Activated naive CD4-positive, alpha-beta T cell treated with anti-CD3 and anti-CD28 coated beads for 36 hours (primary cell): ENCODE results near the gene NT5C3B. TPM values are rescaled to one million over a fixed set of nuclear protein-coding genes. Genes with fewer than 3 reads are reported as not detected.

ENCODE experiments used
- CTCF ChIA-PET: fragments of 350-600 bp; sonication (Branson Sonifier 250); formaldehyde crosslinking; loops from one replicate; lab custom pipeline; 2021; ENCODE audit warnings: antibody characterized with exemption; lab: Charles Lee
- DNase-seq: peaks from one replicate; pipeline ENCODE4 v3.0.0-alpha.2; 2020
- H3K27ac Mint-ChIP-seq: one replicate; pipeline ENCODE4 v1.8.0; 2021; ENCODE audit warnings: mild to moderate bottlenecking, mixed read lengths
- H3K27me3 Mint-ChIP-seq: one replicate; pipeline ENCODE4 v1.8.0; 2021; ENCODE audit warnings: low read depth, mixed read lengths
- H3K36me3 Mint-ChIP-seq: one replicate; pipeline ENCODE4 v1.8.0; 2021; ENCODE audit warnings: low read depth, mixed read lengths
- H3K4me1 Mint-ChIP-seq: one replicate; pipeline ENCODE4 v1.8.0; 2021; ENCODE audit warnings: low read depth, mixed read lengths
- H3K4me3 Mint-ChIP-seq: one replicate; pipeline ENCODE4 v1.8.0; 2021; ENCODE audit warnings: mild to moderate bottlenecking, moderate library complexity, mixed read lengths
- H3K9me3 Mint-ChIP-seq: one replicate; pipeline ENCODE4 v1.8.0; 2021; ENCODE audit warnings: mixed read lengths
- intact Hi-C: fragments of 100-400 bp; cut with micrococcal nuclease; formaldehyde crosslinking; loops from one replicate; pipeline ENCODE4 v1.15.1; 2023
- total RNA-seq, 2 experiments: library from RNA; stranded (reverse); gene quantifications; one replicate each; pipeline ENCODE4 v1.2.3, GENCODE V29; 2021

Gene NT5C3B
- total RNA-seq, 2 experiments from 2014 or later = 25.9 to 28.1 TPM

GRCh38 chr17:41816637-41817320, 19.3 kb downstream of the NT5C3B start:
- Mint-ChIP-seq H3K4me3 (no peak overlapping the region), H3K9me3 (no peaks in the 10 kb centered on the region), H3K27ac (no peak overlapping the region), H3K4me1 (peaks cover 8% of the 10 kb centered on the region), H3K27me3 (peaks cover 10% of the 10 kb centered on the region), H3K36me3 (no peaks in the 10 kb centered on the region)
- no peak for DNase-seq
- intact Hi-C loops = no loop called here
- CTCF ChIA-PET = no interaction called here

- no peak for DNase-seq
- peaks cover 18% of the 10 kb centered on the region for H3K4me1 Mint-ChIP-seq
- H3K36me3 Mint-ChIP-seq = no peaks in the 10 kb centered on the region
- peaks cover 10% of the 10 kb centered on the region for H3K27me3 Mint-ChIP-seq
- no peaks in the 10 kb centered on the region for H3K9me3 Mint-ChIP-seq
- intact Hi-C loops = loop anchor here (5.0 kb wide), 1 partner anchor 127 kb away; the partner anchor contains the start of gene EIF1
- CTCF ChIA-PET = interaction anchor here (0.7 to 1.1 kb wide), 3 partner anchors 12 to 30 kb away, joined by 3 to 4 read pairs (median 3); no protein-coding TSS in a partner anchor
- no peak overlapping the region for H3K27ac Mint-ChIP-seq
- no peak overlapping the region for H3K4me3 Mint-ChIP-seq
Observed at GRCh38 chr17:41814195-41814594, 21.8 kb downstream of the NT5C3B start.

GRCh38 chr17:41813699-41814124, 22.3 kb downstream of the NT5C3B start:
- intact Hi-C loops = loop anchor here (5.0 kb wide), 1 partner anchor 126 kb away; the partner anchor contains the start of gene EIF1
- Mint-ChIP-seq H3K36me3 (no peaks in the 10 kb centered on the region), H3K27me3 (peaks cover 10% of the 10 kb centered on the region), H3K4me1 (peaks cover 18% of the 10 kb centered on the region), H3K4me3 (no peak overlapping the region), H3K9me3 (no peaks in the 10 kb centered on the region), H3K27ac (no peak overlapping the region)
- CTCF ChIA-PET = interaction anchor here (1.1 kb wide), 1 partner anchor 12 kb away, joined by 4 read pairs; no protein-coding TSS in a partner anchor
- DNase-seq = no peak

- H3K27ac Mint-ChIP-seq = no peak overlapping the region
- H3K4me1 Mint-ChIP-seq = peaks cover 18% of the 10 kb centered on the region
- no peaks in the 10 kb centered on the region for H3K36me3 Mint-ChIP-seq
- intact Hi-C loops = loop anchor here (5.0 kb wide), 1 partner anchor 126 kb away; the partner anchor contains the start of gene EIF1
- CTCF ChIA-PET = no interaction called here
- no peaks in the 10 kb centered on the region for H3K9me3 Mint-ChIP-seq
- no peak for DNase-seq
- H3K27me3 Mint-ChIP-seq = peaks cover 10% of the 10 kb centered on the region
- peak overlapping the region; percentile 53 for H3K4me3 Mint-ChIP-seq
Observed at GRCh38 chr17:41813152-41813680, 22.8 kb downstream of the NT5C3B start.

- Mint-ChIP-seq H3K36me3 (no peaks in the 10 kb centered on the region), H3K27me3 (peaks cover 10% of the 10 kb centered on the region), H3K4me1 (peaks cover 18% of the 10 kb centered on the region), H3K27ac (no peak within 1 kb of the TSS), H3K4me3 (peak within 1 kb of the TSS; percentile 75), H3K9me3 (no peaks in the 10 kb centered on the region)
- CTCF ChIA-PET = interaction anchor here (0.6 to 2.9 kb wide), 2 partner anchors 11 to 114 kb away, joined by 4 to 21 read pairs; no protein-coding TSS in a partner anchor
- intact Hi-C loops = loop anchor here (5.0 kb wide), 1 partner anchor 125 kb away; the partner anchor contains the start of gene EIF1
- DNase-seq = peak; percentile 34
Observed at GRCh38 chr17:41812381-41813151, 23.5 kb downstream of the NT5C3B start, which contains the start of gene FKBP10. Gene FKBP10 (plus strand): TSS chr17:41813004. CDS start chr17:41813035, 31 bp downstream.

- H3K4me3 Mint-ChIP-seq = peak within 1 kb of the TSS; percentile 75
- H3K9me3 Mint-ChIP-seq = no peaks in the 10 kb centered on the region
- H3K36me3 Mint-ChIP-seq = no peaks in the 10 kb centered on the region
- CTCF ChIA-PET = interaction anchor here (0.6 to 2.9 kb wide), 10 partner anchors 9 to 117 kb away, joined by 3 to 21 read pairs (median 4); partner anchors contain the start of gene KLHL11
- peaks cover 18% of the 10 kb centered on the region for H3K4me1 Mint-ChIP-seq
- intact Hi-C loops = loop anchor here (2.0 to 5.0 kb wide), 2 partner anchors 53 to 124 kb away; partner anchors contain the start of genes EIF1 and KLHL11
- no peak within 1 kb of the TSS for H3K27ac Mint-ChIP-seq
- DNase-seq = peak; percentile 76
- H3K27me3 Mint-ChIP-seq = peaks cover 10% of the 10 kb centered on the region
Observed at GRCh38 chr17:41811549-41812380, 24.3 kb downstream of the NT5C3B start, which contains the start of gene P3H4. Gene P3H4 (minus strand): TSS chr17:41811949. CDS start chr17:41811915, 34 bp downstream.

- Mint-ChIP-seq H3K36me3 (no peaks in the 10 kb centered on the region), H3K4me3 (peak overlapping the region; percentile 73), H3K4me1 (peaks cover 18% of the 10 kb centered on the region), H3K27me3 (peaks cover 10% of the 10 kb centered on the region), H3K27ac (no peak overlapping the region), H3K9me3 (no peaks in the 10 kb centered on the region)
- intact Hi-C loops = loop anchor here (2.0 to 5.0 kb wide), 2 partner anchors 54 to 124 kb away; partner anchors contain the start of genes EIF1 and KLHL11
- CTCF ChIA-PET = interaction anchor here (0.7 to 2.9 kb wide), 9 partner anchors 9 to 118 kb away, joined by 3 to 21 read pairs (median 4); partner anchors contain the start of gene KLHL11
- DNase-seq = no peak
Observed at GRCh38 chr17:41810659-41811548, 25.1 kb downstream of the NT5C3B start.

GRCh38 chr17:41806685-41807445, 29.2 kb downstream of the NT5C3B start:
- CTCF ChIA-PET = interaction anchor here (0.5 to 1.0 kb wide), 3 partner anchors 11 to 114 kb away, joined by 3 to 4 read pairs (median 4); no protein-coding TSS in a partner anchor
- no peak overlapping the region for H3K27ac Mint-ChIP-seq
- intact Hi-C loops = no loop called here
- no peaks in the 10 kb centered on the region for H3K9me3 Mint-ChIP-seq
- H3K36me3 Mint-ChIP-seq = no peaks in the 10 kb centered on the region
- no peak for DNase-seq
- no peak overlapping the region for H3K4me3 Mint-ChIP-seq
- peaks cover 10% of the 10 kb centered on the region for H3K4me1 Mint-ChIP-seq
- H3K27me3 Mint-ChIP-seq = no peaks in the 10 kb centered on the region

- no peaks in the 10 kb centered on the region for H3K9me3 Mint-ChIP-seq
- no peaks in the 10 kb centered on the region for H3K36me3 Mint-ChIP-seq
- H3K27me3 Mint-ChIP-seq = no peaks in the 10 kb centered on the region
- intact Hi-C loops = no loop called here
- CTCF ChIA-PET = interaction anchor here (1.1 to 4.1 kb wide), 4 partner anchors 7 to 106 kb away, joined by 3 to 33 read pairs (median 12); partner anchors contain the start of gene P3H4
- DNase-seq = no peak
- no peaks in the 10 kb centered on the region for H3K4me1 Mint-ChIP-seq
- H3K4me3 Mint-ChIP-seq = no peak overlapping the region
- no peak overlapping the region for H3K27ac Mint-ChIP-seq
Observed at GRCh38 chr17:41803049-41804020, 32.7 kb downstream of the NT5C3B start.
